HG02588 (cell line): ENCODE measurements around the gene ZBTB7A.

Experiments
- ATAC-seq: cut with Tn5 transposase; IDR thresholded peaks from one replicate; pipeline ENCODE4 v1.9.1; 2021; ENCODE audit warnings: mild to moderate bottlenecking, moderate library complexity; ENCODE audit not compliant: unreplicated experiment

Gene ZBTB7A

GRCh38 chr19:4057931-4058692 is 8.6 kb downstream of the ZBTB7A start:
- ATAC-seq, result no peak

DNA sequence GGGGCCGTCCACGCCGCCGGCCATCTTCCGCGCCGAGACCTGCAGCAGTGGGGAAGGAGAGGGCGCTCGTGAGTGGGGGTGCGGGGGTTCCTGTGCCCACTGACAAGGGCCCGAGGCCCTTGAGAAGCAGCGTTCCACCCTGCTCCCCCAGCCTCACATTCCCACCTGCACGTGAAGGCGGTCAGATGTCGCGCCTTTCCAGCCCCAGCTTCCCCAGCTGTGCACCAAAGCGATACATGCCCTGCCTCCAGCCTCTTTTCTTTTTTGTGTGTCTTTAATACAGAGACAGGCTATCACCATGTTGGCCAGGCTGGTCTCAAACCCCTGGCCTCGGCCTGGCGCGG is 11.5 kb downstream of the ZBTB7A start:
- ATAC-seq, result no peak

- ATAC-seq, result no peak
Measured at GRCh38 chr19:4054441-4055208, 12.1 kb downstream of the ZBTB7A start.

DNA sequence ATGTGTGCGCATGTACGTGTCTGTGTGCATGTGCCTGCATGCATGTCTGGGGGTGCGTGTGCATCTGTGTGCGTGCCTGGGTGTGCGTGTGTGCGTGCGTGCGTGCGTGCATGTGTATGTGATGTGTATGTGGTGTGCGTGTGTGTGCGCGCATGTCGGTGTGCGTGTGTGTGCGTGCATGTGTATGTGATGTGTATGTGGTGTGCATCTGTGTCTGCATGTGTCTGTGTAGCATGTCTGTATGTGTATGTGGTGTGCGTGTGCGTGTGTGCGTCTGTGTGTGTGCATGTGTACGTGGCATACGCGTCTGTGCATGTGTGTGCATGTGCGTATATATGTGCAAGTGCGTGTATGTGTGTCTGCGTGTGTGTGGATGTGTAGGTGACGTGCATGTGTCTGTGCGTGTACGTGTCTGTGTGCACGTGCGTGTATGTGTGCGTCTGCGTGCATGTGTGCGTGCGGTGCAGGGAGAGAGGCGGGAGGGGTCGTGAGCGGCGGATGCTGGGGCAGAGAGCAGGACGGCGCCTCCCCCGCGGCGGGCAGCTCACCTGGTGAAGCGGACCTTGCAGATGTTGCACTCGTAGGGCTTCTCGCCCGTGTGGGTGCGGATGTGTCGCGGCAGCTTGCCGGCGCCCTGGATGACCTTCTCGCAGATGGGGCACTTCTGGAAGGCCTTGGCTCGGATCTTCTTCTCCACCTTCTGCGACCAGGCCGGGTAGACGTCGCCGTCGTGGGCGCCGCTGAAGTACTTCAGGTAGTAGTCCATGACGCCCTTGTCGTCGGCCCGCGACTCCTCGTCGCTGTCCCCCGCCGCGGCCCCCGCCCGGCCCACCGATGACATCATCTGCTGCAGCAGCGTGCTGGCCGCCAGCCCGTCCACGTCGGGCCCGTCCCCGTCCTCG is 13.0 kb downstream of the ZBTB7A start:
- no peak for ATAC-seq

- no peak for ATAC-seq
Measured at GRCh38 chr19:4052993-4053422, 13.7 kb downstream of the ZBTB7A start.

- ATAC-seq, result no peak
Measured at GRCh38 chr19:4052114-4052992, 14.3 kb downstream of the ZBTB7A start.

DNA sequence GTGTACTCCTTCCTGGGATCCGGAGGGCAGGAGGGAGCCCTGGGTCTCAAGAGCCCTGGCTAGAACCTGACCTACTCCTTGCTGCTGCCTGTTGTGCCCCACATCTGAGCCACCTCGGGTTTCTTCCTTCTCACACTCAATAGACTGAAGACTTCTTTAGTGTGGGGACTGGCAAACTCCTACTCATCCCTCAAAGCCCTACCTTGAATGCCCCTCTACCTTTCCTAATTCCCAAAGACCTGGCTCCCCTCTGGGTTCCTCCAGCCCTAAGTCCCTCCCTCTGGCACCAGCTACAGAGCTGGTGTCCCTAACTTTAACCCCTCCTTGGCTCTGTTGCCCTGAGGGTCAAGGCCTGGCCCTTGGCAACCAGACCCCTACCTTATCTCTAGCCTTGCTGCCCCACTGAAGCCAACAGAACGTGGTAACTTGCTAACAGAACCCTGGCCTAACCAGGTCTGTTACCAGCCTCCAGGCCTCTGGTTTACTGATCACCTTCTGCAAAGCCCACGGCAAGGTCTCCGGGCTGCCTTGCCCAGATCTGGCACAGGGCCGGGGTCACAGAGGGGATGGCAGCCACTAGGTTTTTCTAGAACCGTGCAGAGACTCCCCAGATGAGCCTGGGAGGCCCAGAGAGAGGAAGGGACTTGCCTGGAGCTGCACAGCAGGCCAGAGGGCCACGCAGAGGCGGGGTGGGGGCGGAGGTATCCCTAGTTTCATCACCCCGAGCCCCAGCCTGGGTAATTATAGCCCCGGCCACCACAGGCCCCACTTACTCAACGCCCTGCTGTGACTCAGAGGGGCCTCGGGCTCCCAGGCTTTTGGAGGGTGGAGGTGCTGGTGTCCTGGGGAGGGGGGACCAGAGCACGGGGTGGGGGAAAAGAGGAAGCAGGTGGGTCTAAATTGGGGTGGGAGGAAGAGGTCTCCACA is 15.3 kb downstream of the ZBTB7A start:
- no peak for ATAC-seq

DNA sequence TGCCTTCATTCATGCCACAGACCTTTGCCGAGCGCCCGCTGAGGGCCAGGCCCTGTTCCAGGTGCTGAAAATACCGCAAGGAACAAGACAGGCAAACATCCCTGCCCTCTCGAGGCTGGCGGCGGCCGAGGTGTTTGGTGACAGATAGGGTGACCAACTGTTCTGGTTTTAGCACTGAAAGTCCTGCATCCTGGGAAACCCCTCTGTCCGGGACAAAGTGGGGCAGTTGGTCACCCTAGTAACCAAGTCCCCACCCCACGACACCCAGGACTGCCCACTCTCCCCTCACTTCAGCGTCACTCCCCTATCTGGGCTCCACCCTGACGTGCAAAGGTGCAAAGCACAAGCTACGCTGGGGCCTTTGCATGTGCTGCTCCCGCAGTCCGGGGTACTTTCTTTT is 17.3 kb downstream of the ZBTB7A start:
- no peak for ATAC-seq

- ATAC-seq, result no peak
Measured at GRCh38 chr19:4046946-4047683, 19.6 kb downstream of the ZBTB7A start.

DNA sequence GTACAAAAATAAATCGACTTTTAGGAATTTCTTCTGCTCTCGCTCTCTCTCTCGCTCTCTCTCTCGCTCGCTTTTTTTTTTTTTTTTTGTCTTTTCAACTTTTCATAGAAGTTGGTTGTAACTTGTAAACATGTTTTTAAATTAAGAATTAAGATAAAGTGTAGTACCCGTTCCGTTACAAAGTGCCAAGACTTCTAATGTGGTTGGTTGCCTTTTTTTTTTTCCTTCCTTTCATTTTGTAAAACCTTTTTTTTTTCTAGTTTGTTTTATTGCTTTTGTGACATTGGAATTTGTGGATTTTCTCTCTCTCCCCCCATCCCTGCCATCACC is 20.4 kb downstream of the ZBTB7A start:
- ATAC-seq, result no peak

DNA sequence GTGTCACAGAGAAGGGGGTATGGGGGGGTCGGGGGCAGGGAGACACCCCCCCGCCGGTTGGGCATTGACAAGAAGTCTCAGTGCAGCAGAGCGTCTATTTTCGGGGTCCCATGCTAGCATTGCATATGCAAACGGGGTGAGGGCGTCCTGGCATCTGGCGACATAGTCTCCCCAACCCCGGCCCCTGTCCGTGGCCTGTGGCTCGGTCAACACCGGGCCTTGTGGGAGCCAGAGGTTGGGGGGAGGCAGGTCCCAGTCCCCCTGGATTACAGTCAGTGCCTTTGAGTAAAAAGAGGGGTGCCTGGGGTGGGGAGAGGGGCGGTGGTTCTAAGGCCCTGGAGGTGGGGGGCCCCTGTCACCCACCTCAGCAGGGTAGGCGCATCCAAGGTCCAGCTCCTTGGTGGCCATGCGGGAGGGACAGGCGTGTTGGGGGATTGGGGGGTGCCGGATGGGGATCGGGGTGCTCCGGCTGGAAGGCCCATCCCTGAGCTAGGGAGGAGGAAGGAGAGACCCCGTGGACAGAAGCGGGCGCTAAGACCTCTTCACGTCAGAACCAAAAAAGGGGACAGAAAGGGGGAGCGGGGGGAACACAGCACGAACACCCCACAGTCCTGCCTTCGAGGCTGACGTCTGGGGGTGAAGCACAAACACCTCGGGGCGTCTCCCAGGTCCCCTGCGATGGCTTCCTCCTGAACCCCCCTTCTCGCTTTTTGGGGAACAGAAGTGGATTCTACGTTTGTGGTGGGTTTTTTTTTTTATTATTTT is 20.9 kb downstream of the ZBTB7A start:
- ATAC-seq, result no peak

- ATAC-seq, result no peak
Measured at GRCh38 chr19:4044990-4045465, 21.7 kb downstream of the ZBTB7A start.

- no peak for ATAC-seq
Measured at GRCh38 chr19:4043966-4044715, 22.6 kb downstream of the ZBTB7A start.

DNA sequence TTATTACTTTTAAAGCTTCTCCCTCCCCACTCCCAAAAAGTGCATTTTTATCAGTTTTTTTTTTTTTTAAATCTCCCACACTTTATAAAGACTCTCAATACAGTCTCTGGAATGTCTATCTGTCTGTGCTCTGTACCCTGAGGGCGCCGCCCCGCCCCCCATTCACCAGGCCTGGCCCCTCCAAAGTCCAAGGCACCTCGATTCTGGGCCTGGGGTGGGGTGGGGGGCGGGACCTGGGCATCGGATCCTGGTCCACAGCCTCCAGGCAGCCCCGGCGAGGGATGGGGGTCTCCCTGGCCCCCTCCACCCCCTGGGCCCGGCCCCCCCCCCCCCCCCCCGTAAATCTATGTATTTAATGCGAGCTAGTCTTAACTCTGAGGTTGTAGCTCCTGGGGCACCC is 23.3 kb downstream of the ZBTB7A start:
- ATAC-seq, result no peak

GRCh38 chr19:4042731-4043082 is 24.0 kb downstream of the ZBTB7A start:
- ATAC-seq, result no peak

GRCh38 chr19:4042064-4042730 is 24.5 kb downstream of the ZBTB7A start:
- no peak for ATAC-seq
